GM12878 (cell line): Measurements from ENCODE around the gene SLC4A2. TPM values are rescaled to one million over a fixed set of nuclear protein-coding genes. Genes with fewer than 3 reads are reported as not detected.

Source experiments
- ATAC-seq: fragments of 200-7000 bp; cut with Tn5 transposase; 3 replicates; pipeline ENCODE4 v1.9.1; 2020; ENCODE audit warnings: mild to moderate bottlenecking, moderate library complexity
- BruUV-seq: library from RNA; stranded (reverse); fragments of 400-500 nt; replicated peaks from 2 replicates; lab custom pipeline; 2021; lab: Mats Ljungman, UMichigan
- CTCF ChIA-PET: fragments of 300-600 bp; sonication (Branson Sonifier 250); formaldehyde crosslinking; extraction: SDS; loops from one replicate; lab custom pipeline; 2021; ENCODE audit warnings: inconsistent platforms; lab: Yijun Ruan, JAX
- POLR2A ChIA-PET: fragments of 350-600 bp; formaldehyde crosslinking; extraction: SDS; loops from one replicate; lab custom pipeline; 2021; ENCODE audit warnings: inconsistent platforms; lab: Charles Lee
- RAD21 ChIA-PET: fragments of 300-600 bp; sonication (Branson Sonifier 250); formaldehyde crosslinking; loops from one replicate; lab custom pipeline; 2023; ENCODE audit warnings: antibody characterized with exemption; ENCODE audit not compliant: unreplicated experiment; lab: Charles Lee
- SMC1A ChIA-PET: fragments of 300-600 bp; sonication (Branson Sonifier 250); formaldehyde crosslinking; loops from one replicate; lab custom pipeline; 2023; ENCODE audit not compliant: unreplicated experiment, uncharacterized antibody; lab: Charles Lee
- DNase-seq: peaks from one replicate; pipeline ENCODE4 v3.0.0-alpha.2; 2011; ENCODE audit warnings: low read depth, low spot score
- FAIRE-seq: peaks from 3 replicates; lab custom pipeline; 2011; peaks lifted over from hg19 to GRCh38; lab: Jason Lieb, UNC
- H2AFZ ChIP-seq: 2 replicates; pipeline ENCODE4 v1.6.0; 2011; ENCODE audit warnings: low read depth, low read length, control low read depth; ENCODE audit not compliant: control insufficient read depth
- H3K27ac ChIP-seq: 2 replicates; pipeline ENCODE4 v1.5.1; 2011; ENCODE audit warnings: control low read depth; ENCODE audit not compliant: control insufficient read depth, insufficient read depth
- H3K27me3 ChIP-seq, 2 experiments: replicated peaks in 1 of 2; 2 replicates each; pipeline versions ENCODE4 v1.6.0 to v1.6.1; 2011; ENCODE audit warnings: low read length in 1 of 2; ENCODE audit not compliant: control insufficient read depth in 2 of 2, insufficient read depth in 2 of 2
- H3K36me3 ChIP-seq, 2 experiments: 2 replicates each; pipeline ENCODE4 v1.5.1; 2011; ENCODE audit warnings: low read length in 1 of 2; ENCODE audit not compliant: control insufficient read depth in 2 of 2, insufficient read depth in 2 of 2
- H3K4me1 ChIP-seq: 2 replicates; pipeline ENCODE4 v1.6.1; 2011; ENCODE audit warnings: mild to moderate bottlenecking, low read length, moderate library complexity, mixed read lengths; ENCODE audit not compliant: control insufficient read depth, insufficient read depth
- H3K4me2 ChIP-seq: 2 replicates; pipeline ENCODE4 v1.6.0; 2011; ENCODE audit warnings: control low read depth; ENCODE audit not compliant: control insufficient read depth, insufficient read depth
- H3K4me3 ChIP-seq: fragments of 200-600 bp; sonication (generic); 2 replicates; pipeline ENCODE4 v1.5.1; 2016
- H3K79me2 ChIP-seq: 2 replicates; pipeline ENCODE4 v1.6.0; 2011; ENCODE audit warnings: low read length; ENCODE audit not compliant: control insufficient read depth, insufficient read depth
- H3K9ac ChIP-seq: 2 replicates; pipeline ENCODE4 v1.8.0; 2011; ENCODE audit warnings: low read length, control low read depth, mixed read lengths; ENCODE audit not compliant: control insufficient read depth, insufficient read depth
- H3K9me3 ChIP-seq: replicated peaks from 3 replicates; pipeline ENCODE4 v1.5.1; 2011; ENCODE audit warnings: mild to moderate bottlenecking, low read length; ENCODE audit not compliant: control insufficient read depth, insufficient read depth
- H4K20me1 ChIP-seq: 2 replicates; pipeline ENCODE4 v1.6.0; 2011; ENCODE audit not compliant: control insufficient read depth, insufficient read depth
- NR2F1 ChIP-seq: fragments of 450-650 bp; conservative IDR thresholded peaks from 2 replicates; pipeline ENCODE4 v1.6.1; 2017; ENCODE audit warnings: mild to moderate bottlenecking
- POU2F2 ChIP-seq: IDR thresholded peaks from 3 replicates; pipeline ENCODE4 v1.6.1; 2011; ENCODE audit warnings: low read depth, mild to moderate bottlenecking, low read length, borderline replicate concordance
- SMAD1 ChIP-seq: fragments of 450-650 bp; IDR thresholded peaks from 2 replicates; pipeline ENCODE4 v1.6.1; 2018; ENCODE audit warnings: mild to moderate bottlenecking, low read depth; ENCODE audit not compliant: partially characterized antibody
- WGBS: methylation state at CpG from one replicate; pipeline ENCODE4 v1.1.6; 2016; ENCODE audit warnings: low lambda C conversion rate; ENCODE audit not compliant: insufficient replicate concordance, insufficient coverage; ENCODE audit errors: missing lambda C conversion rate; 5-methylcytosine and 5-hydroxymethylcytosine counted together
- in situ Hi-C: fragments of 300-500 bp; cut with MboI; formaldehyde crosslinking; loops from 9 replicates; pipeline ENCODE4 v1.14.3; 2018; ENCODE audit warnings: mixed read lengths
- intact Hi-C: fragments of 100-400 bp; cut with micrococcal nuclease; formaldehyde crosslinking; loops from one replicate; pipeline ENCODE4 v1.14.2; 2022; ENCODE audit not compliant: unreplicated experiment
- polyA plus RNA-seq, 11 experiments: library from polyadenylated mRNA; depleted of rRNA in 4 of 11; unstranded in 6 of 11; stranded (reverse) in 5 of 11; fragments of >200 nt; fragmentation: Nextera tagmentation in 4 of 11; fragmentation: Illumina TruSeq in 1 of 11; extraction: Ambion mirVana in 4 of 11; extraction: Trizol in 1 of 11; gene quantifications; 1 replicate in 1 of 11; 2 replicates in 10 of 11; pipeline versions ENCODE4 v1.2.1 to v1.2.3, GENCODE V29; 2011 to 2016; ENCODE audit warnings: inconsistent platforms in 2 of 11, missing spikeins in 2 of 11, low read depth in 1 of 11
- total RNA-seq, 4 experiments: library from RNA; depleted of rRNA in 3 of 4; stranded (reverse); fragments of >200 nt in 3 of 4; fragmentation: Illumina TruSeq in 1 of 4; extraction: Trizol in 1 of 4; gene quantifications; 2 replicates each; pipeline versions ENCODE4 v1.2.1 to v1.2.3, GENCODE V29; 2013 to 2021
- TF ChIP-seq, protein P1 (sequence below): IDR thresholded peaks from 2 replicates; pipeline ENCODE4 v1.6.1; 2012; ENCODE audit warnings: low read depth, low read length, improper control_type of control experiment
- TF ChIP-seq, protein P2 (sequence below): fragments of 450-650 bp; IDR thresholded peaks from 2 replicates; pipeline ENCODE4 v1.6.1; 2016; ENCODE audit warnings: mild to moderate bottlenecking
- TF ChIP-seq, protein P3 (sequence below): fragments of 450-650 bp; IDR thresholded peaks from 2 replicates; pipeline ENCODE4 v1.6.1; 2016; ENCODE audit warnings: mild to moderate bottlenecking, moderate library complexity, borderline replicate concordance
- TF ChIP-seq, protein P4 (sequence below), 3 experiments: IDR thresholded peaks in 2 of 3; conservative IDR thresholded peaks in 1 of 3; 2 replicates each; pipeline ENCODE4 v1.5.1; 2011; ENCODE audit warnings: low read depth in 3 of 3, low read length in 3 of 3, mild to moderate bottlenecking in 3 of 3, control low read depth in 2 of 3, moderate library complexity in 2 of 3, inconsistent platforms in 1 of 3, mixed read lengths in 1 of 3; ENCODE audit not compliant: control insufficient read depth in 2 of 3, insufficient read depth in 1 of 3; ENCODE audit errors: extremely low read depth in 1 of 3

Gene SLC4A2
- total and polyA plus RNA-seq, 10 of the 15 experiments (the other 5 are each of a cell fraction or from before 2014, with no cell fraction given) = 2.7 to 78.6 (median 30.1) TPM

DNA sequence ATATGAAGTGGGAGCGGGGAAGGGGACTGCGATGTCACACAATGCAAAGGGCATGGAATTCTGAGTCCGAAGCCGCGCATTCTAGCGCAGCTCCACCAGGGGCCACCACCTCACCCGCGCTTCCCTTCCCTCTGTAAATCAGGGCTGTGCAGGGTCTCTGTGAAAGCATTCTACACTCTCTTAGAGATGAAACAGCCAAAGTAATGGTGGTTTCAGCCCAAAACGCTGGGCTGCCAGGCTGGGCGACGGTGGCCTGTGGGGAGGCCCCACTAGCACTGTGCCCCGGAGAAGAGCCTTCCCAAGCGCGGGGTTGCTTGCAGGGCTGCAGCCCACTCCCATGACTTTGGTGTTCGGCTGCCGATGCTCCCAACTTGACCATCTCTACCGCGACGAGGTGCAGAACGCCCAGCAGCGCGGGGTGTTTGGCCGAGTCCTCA is 46.5 kb upstream of the SLC4A2 start:
- Histone ChIP-seq H3K27ac (no peak overlapping the region), H3K4me1 (peaks cover 6% of the 10 kb centered on the region), H3K4me3 (no peak overlapping the region), H3K4me2 (no peak overlapping the region), H3K27me3 (no peaks in the 10 kb centered on the region; a peak in 1 of 4 replicates), H4K20me1 (no peaks in the 10 kb centered on the region), H3K9me3 (no peaks in the 10 kb centered on the region), H3K79me2 (no peaks in the 10 kb centered on the region), H2AFZ (no peak overlapping the region), H3K36me3 (no peaks in the 10 kb centered on the region), H3K9ac (no peak overlapping the region)
- TF ChIP-seq, protein P1, sequence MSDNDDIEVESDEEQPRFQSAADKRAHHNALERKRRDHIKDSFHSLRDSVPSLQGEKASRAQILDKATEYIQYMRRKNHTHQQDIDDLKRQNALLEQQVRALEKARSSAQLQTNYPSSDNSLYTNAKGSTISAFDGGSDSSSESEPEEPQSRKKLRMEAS = no peak
- TF ChIP-seq NR2F1 (no peak), SMAD1 (no peak), POU2F2 (no peak)
- TF ChIP-seq, protein P2, sequence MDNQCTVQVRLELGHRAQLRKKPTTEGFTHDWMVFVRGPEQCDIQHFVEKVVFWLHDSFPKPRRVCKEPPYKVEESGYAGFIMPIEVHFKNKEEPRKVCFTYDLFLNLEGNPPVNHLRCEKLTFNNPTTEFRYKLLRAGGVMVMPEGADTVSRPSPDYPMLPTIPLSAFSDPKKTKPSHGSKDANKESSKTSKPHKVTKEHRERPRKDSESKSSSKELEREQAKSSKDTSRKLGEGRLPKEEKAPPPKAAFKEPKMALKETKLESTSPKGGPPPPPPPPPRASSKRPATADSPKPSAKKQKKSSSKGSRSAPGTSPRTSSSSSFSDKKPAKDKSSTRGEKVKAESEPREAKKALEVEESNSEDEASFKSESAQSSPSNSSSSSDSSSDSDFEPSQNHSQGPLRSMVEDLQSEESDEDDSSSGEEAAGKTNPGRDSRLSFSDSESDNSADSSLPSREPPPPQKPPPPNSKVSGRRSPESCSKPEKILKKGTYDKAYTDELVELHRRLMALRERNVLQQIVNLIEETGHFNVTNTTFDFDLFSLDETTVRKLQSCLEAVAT = no peak
- TF ChIP-seq, protein P3, sequence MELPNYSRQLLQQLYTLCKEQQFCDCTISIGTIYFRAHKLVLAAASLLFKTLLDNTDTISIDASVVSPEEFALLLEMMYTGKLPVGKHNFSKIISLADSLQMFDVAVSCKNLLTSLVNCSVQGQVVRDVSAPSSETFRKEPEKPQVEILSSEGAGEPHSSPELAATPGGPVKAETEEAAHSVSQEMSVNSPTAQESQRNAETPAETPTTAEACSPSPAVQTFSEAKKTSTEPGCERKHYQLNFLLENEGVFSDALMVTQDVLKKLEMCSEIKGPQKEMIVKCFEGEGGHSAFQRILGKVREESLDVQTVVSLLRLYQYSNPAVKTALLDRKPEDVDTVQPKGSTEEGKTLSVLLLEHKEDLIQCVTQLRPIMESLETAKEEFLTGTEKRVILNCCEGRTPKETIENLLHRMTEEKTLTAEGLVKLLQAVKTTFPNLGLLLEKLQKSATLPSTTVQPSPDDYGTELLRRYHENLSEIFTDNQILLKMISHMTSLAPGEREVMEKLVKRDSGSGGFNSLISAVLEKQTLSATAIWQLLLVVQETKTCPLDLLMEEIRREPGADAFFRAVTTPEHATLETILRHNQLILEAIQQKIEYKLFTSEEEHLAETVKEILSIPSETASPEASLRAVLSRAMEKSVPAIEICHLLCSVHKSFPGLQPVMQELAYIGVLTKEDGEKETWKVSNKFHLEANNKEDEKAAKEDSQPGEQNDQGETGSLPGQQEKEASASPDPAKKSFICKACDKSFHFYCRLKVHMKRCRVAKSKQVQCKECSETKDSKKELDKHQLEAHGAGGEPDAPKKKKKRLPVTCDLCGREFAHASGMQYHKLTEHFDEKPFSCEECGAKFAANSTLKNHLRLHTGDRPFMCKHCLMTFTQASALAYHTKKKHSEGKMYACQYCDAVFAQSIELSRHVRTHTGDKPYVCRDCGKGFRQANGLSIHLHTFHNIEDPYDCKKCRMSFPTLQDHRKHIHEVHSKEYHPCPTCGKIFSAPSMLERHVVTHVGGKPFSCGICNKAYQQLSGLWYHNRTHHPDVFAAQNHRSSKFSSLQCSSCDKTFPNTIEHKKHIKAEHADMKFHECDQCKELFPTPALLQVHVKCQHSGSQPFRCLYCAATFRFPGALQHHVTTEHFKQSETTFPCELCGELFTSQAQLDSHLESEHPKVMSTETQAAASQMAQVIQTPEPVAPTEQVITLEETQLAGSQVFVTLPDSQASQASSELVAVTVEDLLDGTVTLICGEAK = no peak
- TF ChIP-seq, protein P4, sequence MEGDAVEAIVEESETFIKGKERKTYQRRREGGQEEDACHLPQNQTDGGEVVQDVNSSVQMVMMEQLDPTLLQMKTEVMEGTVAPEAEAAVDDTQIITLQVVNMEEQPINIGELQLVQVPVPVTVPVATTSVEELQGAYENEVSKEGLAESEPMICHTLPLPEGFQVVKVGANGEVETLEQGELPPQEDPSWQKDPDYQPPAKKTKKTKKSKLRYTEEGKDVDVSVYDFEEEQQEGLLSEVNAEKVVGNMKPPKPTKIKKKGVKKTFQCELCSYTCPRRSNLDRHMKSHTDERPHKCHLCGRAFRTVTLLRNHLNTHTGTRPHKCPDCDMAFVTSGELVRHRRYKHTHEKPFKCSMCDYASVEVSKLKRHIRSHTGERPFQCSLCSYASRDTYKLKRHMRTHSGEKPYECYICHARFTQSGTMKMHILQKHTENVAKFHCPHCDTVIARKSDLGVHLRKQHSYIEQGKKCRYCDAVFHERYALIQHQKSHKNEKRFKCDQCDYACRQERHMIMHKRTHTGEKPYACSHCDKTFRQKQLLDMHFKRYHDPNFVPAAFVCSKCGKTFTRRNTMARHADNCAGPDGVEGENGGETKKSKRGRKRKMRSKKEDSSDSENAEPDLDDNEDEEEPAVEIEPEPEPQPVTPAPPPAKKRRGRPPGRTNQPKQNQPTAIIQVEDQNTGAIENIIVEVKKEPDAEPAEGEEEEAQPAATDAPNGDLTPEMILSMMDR (IDR thresholded peaks at IDR 0.05 in 2 of 3, conservative IDR thresholded peaks at IDR 0.05 in 1 of 3; ENCODE audit: control insufficient read depth in 2 of 3, extremely low read depth in 1 of 3, insufficient read depth in 1 of 3, low read depth in 3 of 3, low read length in 3 of 3) = peak; percentile 36 to 42 (median 38); a peak in 5 of 6 replicates
- ChIA-PET POLR2A (no interaction called here), SMC1A (no interaction called here), CTCF (interaction anchor here (1.1 kb wide), 1 partner anchor 136 kb away, joined by 3 read pairs; no protein-coding TSS in a partner anchor), RAD21 (no interaction called here)
- DNase-seq = no peak
- BruUV-seq = no TSS peak
- in situ Hi-C loops = no loop called here
- intact Hi-C loops = loop anchor here (5.0 kb wide), 1 partner anchor 99 kb away; no protein-coding TSS in a partner anchor
- ATAC-seq = no peak
- FAIRE-seq = no peak
- WGBS = 27% methylated on average over 22 of the region's 23 CpGs
